SK-MEL-5 (cell line): ENCODE data around the gene OR10J1. TPM values are rescaled to one million over a fixed set of nuclear protein-coding genes. Genes with fewer than 3 reads are reported as not detected.
A peak's percentile ranks its signal among the peaks of the same experiment; 100 is the strongest.
"Not testable (repeated sequence)": the region's sequence is repeated elsewhere in the genome, so short reads cannot be mapped to it uniquely, and the experiment has no call there.

Source experiments
- DNase-seq: peaks from one replicate; pipeline ENCODE4 v3.0.0-alpha.2; 2016; ENCODE audit warnings: low read depth, low spot score
- in situ Hi-C: cut with HindIII; loops from 2 replicates; pipeline ENCODE4 v1.10.0; 2016; ENCODE audit warnings: low sequenced_read_pairs, high pct_unique_total_duplicates, low pct_unique_long_range_greater_than_20kb
- polyA plus RNA-seq, 2 experiments: library from polyadenylated mRNA; depleted of rRNA; stranded (reverse); fragments of >200 nt; gene quantifications; 2 replicates each; pipeline ENCODE4 v1.2.3, GENCODE V29; 2015
- total RNA-seq: library from RNA; depleted of rRNA; stranded (reverse); fragments of >200 nt; shearing (Covaris generic); gene quantifications from 2 replicates; pipeline ENCODE4 v1.2.3, GENCODE V29; 2014; rRNA removed

OR10J1 gene
- not detected in 2 replicates for total RNA-seq
- not detected in 2 replicates for polyA plus RNA-seq (2015; cell fraction: cytosol; rRNA removed)
- not detected in 2 replicates for polyA plus RNA-seq (2015; cell fraction: nucleus; rRNA removed)

- DNase-seq = no peak
- in situ Hi-C loops = no loop called here
Observed at GRCh38 chr1:159439422-159439821, at the start of gene OR10J1. Gene OR10J1, plus strand, starts transcription at chr1:159439722. Its CDS starts 70 bp downstream, at chr1:159439792.

GRCh38 chr1:159406821-159407220, 32.7 kb upstream of the OR10J1 start:
- in situ Hi-C loops = no loop called here
- DNase-seq = no peak

- in situ Hi-C loops = no loop called here
- DNase-seq = no peak
Observed at GRCh38 chr1:159408862-159409400, 30.6 kb upstream of the OR10J1 start.

- in situ Hi-C loops = no loop called here
- peak; percentile 11 for DNase-seq
Observed at GRCh38 chr1:159421821-159422220, 17.7 kb upstream of the OR10J1 start.

- no peak for DNase-seq
- in situ Hi-C loops = no loop called here
Observed at GRCh38 chr1:159428536-159428935, 11.0 kb upstream of the OR10J1 start.

- DNase-seq = no peak
- in situ Hi-C loops = no loop called here
Observed at GRCh38 chr1:159429074-159429861, 10.3 kb upstream of the OR10J1 start.

- in situ Hi-C loops = no loop called here
- DNase-seq = no peak
Observed at GRCh38 chr1:159430985-159431384, 8.5 kb upstream of the OR10J1 start.

GRCh38 chr1:159431904-159432303, 7.6 kb upstream of the OR10J1 start, which contains the start of gene OR10J4:
Gene OR10J4, plus strand, starts transcription at chr1:159432204.
- in situ Hi-C loops = no loop called here
- no peak for DNase-seq

- DNase-seq = no peak
- in situ Hi-C loops = no loop called here
Observed at GRCh38 chr1:159436469-159436868, 3.1 kb upstream of the OR10J1 start.

GRCh38 chr1:159441360-159441759, 1.8 kb downstream of the OR10J1 start:
- in situ Hi-C loops = no loop called here
- DNase-seq = no peak

- no peak for DNase-seq
- in situ Hi-C loops = no loop called here
Observed at GRCh38 chr1:159442428-159442827, 2.9 kb downstream of the OR10J1 start.

GRCh38 chr1:159443066-159443750, 3.7 kb downstream of the OR10J1 start:
- no peak for DNase-seq
- in situ Hi-C loops = no loop called here

GRCh38 chr1:159444511-159444910, 5.0 kb downstream of the OR10J1 start:
- in situ Hi-C loops = no loop called here
- DNase-seq = no peak

- DNase-seq = no peak
- in situ Hi-C loops = no loop called here
Observed at GRCh38 chr1:159448181-159448580, 8.7 kb downstream of the OR10J1 start.

- in situ Hi-C loops, DNase-seq: not testable (repeated sequence)
Observed at GRCh38 chr1:159449605-159450004, 10.1 kb downstream of the OR10J1 start.

- DNase-seq = no peak
- in situ Hi-C loops = no loop called here
Observed at GRCh38 chr1:159459551-159459950, 20.0 kb downstream of the OR10J1 start.

GRCh38 chr1:159465191-159465603, 25.7 kb downstream of the OR10J1 start:
- in situ Hi-C loops = no loop called here

GRCh38 chr1:159468321-159468720, 28.8 kb downstream of the OR10J1 start:
- in situ Hi-C loops = no loop called here
- peak; percentile 64 for DNase-seq

More at GRCh38 chr1:159465191-159465603, 25.7 kb downstream of the OR10J1 start:
- no peak for DNase-seq
